Right lobe of liver (tissue), 6 donors: ENCODE measurements around the gene ORMDL1. TPM values are rescaled to one million over a fixed set of nuclear protein-coding genes. Genes with fewer than 3 reads are reported as not detected.

Source experiments
- ATAC-seq, 4 donors: fragments of 200-7000 bp; cut with Tn5 transposase; one replicate each; pipeline ENCODE4 v1.9.1; 2020; ENCODE audit warnings: mild to moderate bottlenecking in 4 of 4, moderate library complexity in 4 of 4
- DNase-seq, 3 donors: peaks; one replicate each; pipeline ENCODE4 v3.0.0-alpha.2; 2020
- H3K27ac ChIP-seq, 3 donors: fragments of 200-600 bp; one replicate each; pipeline ENCODE4 v1.8.0; 2022
- H3K27me3 ChIP-seq, 2 donors: fragments of 200-600 bp; one replicate each; pipeline ENCODE4 v1.8.0; 2022
- H3K36me3 ChIP-seq, 4 donors: fragments of 200-600 bp; sonication (generic) in 1 of 4; one replicate each; pipeline versions ENCODE4 v1.5.1 to v1.8.0; 2017 to 2022; ENCODE audit warnings: control low read depth in 1 of 4
- H3K4me1 ChIP-seq, 4 donors: fragments of 200-600 bp; sonication (generic) in 1 of 4; one replicate each; pipeline versions ENCODE4 v1.5.1 to v1.8.0; 2017 to 2022; ENCODE audit warnings: control low read depth in 1 of 4
- H3K4me3 ChIP-seq, 3 donors: fragments of 200-600 bp; one replicate each; pipeline ENCODE4 v1.8.0; 2022
- H3K9me3 ChIP-seq, 4 donors: fragments of 200-600 bp; sonication (generic) in 1 of 4; one replicate each; pipeline versions ENCODE4 v1.5.1 to v1.8.0; 2017 to 2022; ENCODE audit warnings: control low read depth in 1 of 4
- POLR2A ChIP-seq: fragments of 450-650 bp; IDR thresholded peaks from one replicate; pipeline ENCODE4 v1.6.1; 2017; ENCODE audit warnings: antibody characterized with exemption, mild to moderate bottlenecking
- WGBS: methylation state at CpG from one replicate; pipeline ENCODE4 v1.1.6; 2018; ENCODE audit warnings: low coverage, low lambda C conversion rate; ENCODE audit not compliant: insufficient coverage; ENCODE audit errors: missing lambda C conversion rate; 5-methylcytosine and 5-hydroxymethylcytosine counted together
- intact Hi-C, 2 donors: fragments of 100-400 bp; cut with DNase I; formaldehyde crosslinking; loops; one replicate each; pipeline versions ENCODE4 v1.11.2 to v1.14.1; 2022
- total RNA-seq, 6 experiments: library from RNA; depleted of rRNA in 2 of 6; stranded (reverse); fragments of >200 nt in 2 of 6; fragmentation: NEBNext Ultra II Directional in 3 of 6; extraction: Animal tissue kit (Norgen Biotek cat#: 25700) in 3 of 6; gene quantifications; one replicate each; pipeline versions ENCODE4 v1.1.0 to v1.2.4, GENCODE V29; 2016 to 2023
- TF ChIP-seq, protein P1 (sequence below), 4 donors: fragments of 200-600 bp in 3 of 4; fragments of 450-650 bp in 1 of 4; IDR thresholded peaks; one replicate each; pipeline versions ENCODE4 v1.5.1 to v1.8.0; 2016 to 2022; ENCODE audit warnings: antibody characterized with exemption in 4 of 4, mild to moderate bottlenecking in 2 of 4
- donor health status: DM: no; HTN: yes; CAD: no.
- donor health status: DM: no; HTN: no; CAD: no.
- donor health status: DM: no; HTN: no; CAD: no.
- donor health status: DM: no; HTN: yes; CAD: no.
- donor health status: DM: no; HTN: yes; CAD: no.

Gene ORMDL1
- total RNA-seq, 6 experiments from 2014 or later = 19.1 to 46.1 (median 28.7) TPM

- TF ChIP-seq, protein P1, sequence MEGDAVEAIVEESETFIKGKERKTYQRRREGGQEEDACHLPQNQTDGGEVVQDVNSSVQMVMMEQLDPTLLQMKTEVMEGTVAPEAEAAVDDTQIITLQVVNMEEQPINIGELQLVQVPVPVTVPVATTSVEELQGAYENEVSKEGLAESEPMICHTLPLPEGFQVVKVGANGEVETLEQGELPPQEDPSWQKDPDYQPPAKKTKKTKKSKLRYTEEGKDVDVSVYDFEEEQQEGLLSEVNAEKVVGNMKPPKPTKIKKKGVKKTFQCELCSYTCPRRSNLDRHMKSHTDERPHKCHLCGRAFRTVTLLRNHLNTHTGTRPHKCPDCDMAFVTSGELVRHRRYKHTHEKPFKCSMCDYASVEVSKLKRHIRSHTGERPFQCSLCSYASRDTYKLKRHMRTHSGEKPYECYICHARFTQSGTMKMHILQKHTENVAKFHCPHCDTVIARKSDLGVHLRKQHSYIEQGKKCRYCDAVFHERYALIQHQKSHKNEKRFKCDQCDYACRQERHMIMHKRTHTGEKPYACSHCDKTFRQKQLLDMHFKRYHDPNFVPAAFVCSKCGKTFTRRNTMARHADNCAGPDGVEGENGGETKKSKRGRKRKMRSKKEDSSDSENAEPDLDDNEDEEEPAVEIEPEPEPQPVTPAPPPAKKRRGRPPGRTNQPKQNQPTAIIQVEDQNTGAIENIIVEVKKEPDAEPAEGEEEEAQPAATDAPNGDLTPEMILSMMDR (IDR thresholded peaks at IDR 0.05) = no peak
- TF ChIP-seq POLR2A = no peak
These were observed 650 bp downstream of the ORMDL1 start for GRCh38 chr2:189783451-189783926.

GRCh38 chr2:189782221-189782671 lies 1.9 kb downstream of the ORMDL1 start:
- peak; percentile 24 for TF ChIP-seq POLR2A
- TF ChIP-seq, protein P1 (IDR thresholded peaks at IDR 0.05) = no peak
- Histone ChIP-seq H3K36me3 (peaks cover 0 to 31% (median 0%) of the 10 kb centered on the region in 4 donors), H3K4me3 (peak overlapping the region in 1 of 3 donors; percentile 80), H3K9me3 (no peaks in the 10 kb centered on the region), H3K27me3 (no peaks in the 10 kb centered on the region), H3K4me1 (peaks cover 0 to 27% (median 4%) of the 10 kb centered on the region in 4 donors), H3K27ac (peak overlapping the region in 1 of 3 donors; percentile 6)
- no peak for DNase-seq
- intact Hi-C loops = no loop called here
- ATAC-seq = no peak
- WGBS = 33% methylated on average over 4 of the region's 4 CpGs

More at GRCh38 chr2:189783451-189783926, 650 bp downstream of the ORMDL1 start:
- Histone ChIP-seq H3K4me1 (peaks cover 0 to 27% (median 4%) of the 10 kb centered on the region in 4 donors), H3K36me3 (peaks cover 0 to 21% (median 0%) of the 10 kb centered on the region in 4 donors), H3K27ac (peak overlapping the region; percentile 72 to 96 (median 93)), H3K9me3 (no peaks in the 10 kb centered on the region), H3K4me3 (peak overlapping the region; percentile 61 to 80 (median 65)), H3K27me3 (no peaks in the 10 kb centered on the region)
- intact Hi-C loops = no loop called here
- no peak for DNase-seq
- WGBS = 3% methylated on average over 12 of the region's 17 CpGs
- peak in 3 of 4 donors; percentile 2 to 11 (median 7) for ATAC-seq

DNA sequence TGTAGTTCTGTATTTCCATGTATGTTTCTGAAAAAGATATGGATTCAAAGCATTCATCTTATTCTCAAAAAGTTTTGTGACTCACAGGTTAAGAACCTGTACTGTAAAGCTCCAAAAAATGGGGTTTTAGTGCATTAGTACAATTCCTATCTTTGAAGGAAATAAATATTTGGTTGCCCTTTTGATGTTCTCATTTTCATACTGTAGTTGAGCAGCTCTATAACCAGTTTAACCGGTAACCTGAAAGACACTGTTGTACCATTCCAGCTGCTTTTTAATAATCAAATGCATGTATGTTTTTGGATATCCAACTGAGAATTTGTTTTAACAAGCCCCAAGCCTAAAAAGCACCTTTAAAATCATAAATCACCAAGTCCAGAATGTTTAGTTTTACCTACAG lies 11.9 kb downstream of the ORMDL1 start:
- ATAC-seq = no peak
- 100% methylated on average over 1 of the region's 1 CpG for WGBS
- no peaks in the 10 kb centered on the region for H3K4me1 ChIP-seq
- H3K36me3 ChIP-seq = peaks cover 0 to 55% (median 21%) of the 10 kb centered on the region in 4 donors
- intact Hi-C loops = no loop called here
- TF ChIP-seq, protein P1 (IDR thresholded peaks at IDR 0.05) = no peak
- TF ChIP-seq POLR2A = no peak
- no peak overlapping the region for H3K4me3 ChIP-seq
- H3K27me3 ChIP-seq = no peaks in the 10 kb centered on the region
- no peak overlapping the region for H3K27ac ChIP-seq
- DNase-seq = no peak
- H3K9me3 ChIP-seq = no peaks in the 10 kb centered on the region

- Histone ChIP-seq H3K4me1 (no peaks in the 10 kb centered on the region), H3K27ac (no peak overlapping the region), H3K27me3 (no peaks in the 10 kb centered on the region), H3K4me3 (no peak overlapping the region), H3K9me3 (no peaks in the 10 kb centered on the region), H3K36me3 (peaks cover 0 to 48% (median 21%) of the 10 kb centered on the region in 4 donors)
- DNase-seq (no peak), ATAC-seq (no peak)
- 51% methylated on average over 6 of the region's 6 CpGs for WGBS
- intact Hi-C loops = no loop called here
- TF ChIP-seq, protein P1 (IDR thresholded peaks at IDR 0.05) = no peak
- no peak for TF ChIP-seq POLR2A
These were observed 13.4 kb downstream of the ORMDL1 start for GRCh38 chr2:189770590-189771322.
